Heart left ventricle (tissue), 16 donors: Measurements from ENCODE around the gene LY6G5C. TPM values are rescaled to one million over a fixed set of nuclear protein-coding genes. Genes with fewer than 3 reads are reported as not detected.
A peak's percentile ranks its signal among the peaks of the same experiment; 100 is the strongest.

ENCODE experiments used
- ATAC-seq, 4 donors: fragments of 200-7000 bp; cut with Tn5 transposase; one replicate each; pipeline ENCODE4 v1.9.1; 2020 to 2022; ENCODE audit warnings: moderate library complexity in 4 of 4, mild to moderate bottlenecking in 3 of 4, moderate number of reproducible peaks in 1 of 4
- DNase-seq, 5 donors: peaks; one replicate each; pipeline ENCODE4 v3.0.0-alpha.2; 2020
- H3K27ac ChIP-seq, 12 donors: fragments of 200-600 bp; sonication (generic) in 4 of 12; one replicate each; pipeline versions ENCODE4 v1.5.0 to v1.8.0; 2016 to 2022; ENCODE audit warnings: mild to moderate bottlenecking in 2 of 12
- H3K27me3 ChIP-seq, 9 donors: fragments of 200-600 bp; sonication (generic) in 2 of 9; one replicate each; pipeline versions ENCODE4 v1.5.1 to v1.8.0; 2016 to 2022; ENCODE audit warnings: mild to moderate bottlenecking in 3 of 9
- H3K36me3 ChIP-seq, 9 donors: fragments of 200-600 bp; sonication (generic) in 2 of 9; one replicate each; pipeline versions ENCODE4 v1.5.0 to v1.8.0; 2018 to 2022; ENCODE audit warnings: mild to moderate bottlenecking in 2 of 9
- H3K4me1 ChIP-seq, 12 donors: fragments of 200-600 bp; sonication (generic) in 4 of 12; one replicate each; pipeline versions ENCODE4 v1.5.0 to v1.8.0; 2016 to 2022; ENCODE audit warnings: mild to moderate bottlenecking in 3 of 12
- H3K4me3 ChIP-seq, 12 donors: fragments of 200-600 bp; sonication (generic) in 4 of 12; one replicate each; pipeline versions ENCODE4 v1.5.0 to v1.8.0; 2017 to 2022; ENCODE audit warnings: mild to moderate bottlenecking in 9 of 12, moderate library complexity in 4 of 12
- H3K9me3 ChIP-seq, 12 donors: fragments of 200-600 bp; sonication (generic) in 4 of 12; one replicate each; pipeline versions ENCODE4 v1.5.0 to v1.8.0; 2016 to 2022; ENCODE audit warnings: mild to moderate bottlenecking in 1 of 12
- CTCF ChIP-seq, 12 donors: fragments of 200-600 bp; sonication (generic) in 4 of 12; IDR thresholded peaks; one replicate each; pipeline versions ENCODE4 v1.5.0 to v1.8.0; 2018 to 2022; ENCODE audit warnings: antibody characterized with exemption in 12 of 12, mild to moderate bottlenecking in 5 of 12
- POLR2A ChIP-seq, 2 donors: fragments of 450-650 bp; IDR thresholded peaks; one replicate each; pipeline ENCODE4 v1.6.1; 2017; ENCODE audit warnings: antibody characterized with exemption in 2 of 2, mild to moderate bottlenecking in 2 of 2, moderate library complexity in 2 of 2
- WGBS, 4 donors: extraction: QIAGEN DNeasy Blood & Tissue Kit in 2 of 4; methylation state at CpG; one replicate each; pipeline versions ENCODE4 v1.1.5 to v1.1.7; 2013 to 2018; 5-methylcytosine and 5-hydroxymethylcytosine counted together
- intact Hi-C, 10 donors: fragments of 100-400 bp; cut with DNase I; formaldehyde crosslinking; loops; one replicate each; pipeline versions ENCODE4 v1.11.1 to v1.14.2; 2022
- polyA plus RNA-seq, 2 donors: library from polyadenylated mRNA; stranded (reverse); fragments of 200-250 nt; gene quantifications; one replicate each; pipeline ENCODE4 v1.2.3, GENCODE V29; 2013
- total RNA-seq, 9 donors: library from RNA; depleted of rRNA in 2 of 9; stranded (reverse); fragments of >200 nt in 2 of 9; fragmentation: NEBNext Ultra II Directional in 3 of 9; extraction: Animal tissue kit (Norgen Biotek cat#: 25700) in 3 of 9; gene quantifications; one replicate each; pipeline versions ENCODE4 v1.1.0 to v1.2.4, GENCODE V29; 2016 to 2023
- donor health status: ischemic (EF 13 %, LVEDD 7.1; RV severe dilation, severe dysfunction).
- donor health status: healthy with polysubstance abuse.
- donor health status: DM: no; HTN: yes; CAD: no.
- donor health status: DM: no; HTN: no; CAD: no.
- donor health status: ischemic (EF 25% LVEDD 6.9; RV normal size, moderate dysfunction).
- donor health status: ischemic (EF 25% LVEDD 5.7; RV mildly dilated, moderate dysfunction).
- donor health status: healthy.
- donor health status: DM: yes; HTN: yes; CAD: no.
- donor health status: ischemic (EF 35%, LVEDD 5.7; RV mildly dilated, moderate dysfunction).
- donor health status: nonischemic (EF 11% LVEDD 7.7; RV severe dilation, severe dysfunction).
- donor health status: DM: yes; HTN: yes; CAD: no.
- donor health status: PGD.
- donor health status: ischemic (EF 29% LVEDD 5.4; RV normal size, mild dysfunction).
- donor health status: nonischemic (EF 23%, LVEDD 6.1; RV moderate dilation, normal function).

Gene LY6G5C
- total and polyA plus RNA-seq, 11 donors, result 1.3 to 3.1 (median 2.2) TPM

GRCh38 chr6:31690231-31691077 is 9.6 kb upstream of the LY6G5C start:
- DNase-seq, result peak in 1 of 5 donors; percentile 22
- Histone ChIP-seq H3K36me3 (peaks cover 0 to 100% (median 99%) of the 10 kb centered on the region in 9 donors), H3K4me1 (peaks cover 0 to 5% (median 0%) of the 10 kb centered on the region in 12 donors), H3K4me3 (no peak overlapping the region), H3K27me3 (no peaks in the 10 kb centered on the region), H3K27ac (no peak overlapping the region), H3K9me3 (no peaks in the 10 kb centered on the region)
- TF ChIP-seq CTCF (IDR thresholded peaks at IDR 0.05), result no peak
- TF ChIP-seq POLR2A (IDR thresholded peaks at IDR 0.05), result no peak
- intact Hi-C loops, result no loop called here
- WGBS, 4 donors, result 47 to 72% (median 57%) methylated on average over 9 to 10 of the region's 10 CpGs
- ATAC-seq, result peak in 2 of 4 donors; percentile 15 to 45

- no peak for ATAC-seq
- 76 to 83% (median 80%) methylated on average over 11 of the region's 11 CpGs for WGBS, 4 donors
- H3K36me3 ChIP-seq, result peaks cover 0 to 96% (median 92%) of the 10 kb centered on the region in 9 donors
Observed at GRCh38 chr6:31689249-31690110, 8.6 kb upstream of the LY6G5C start.

GRCh38 chr6:31687860-31688693 is 7.2 kb upstream of the LY6G5C start:
- peak in 1 of 5 donors; percentile 55 for DNase-seq
- no peaks in the 10 kb centered on the region for H3K9me3 ChIP-seq
- ATAC-seq, result no peak
- intact Hi-C loops, result loop anchor here in 4 of 10 donors (10.0 kb wide), 3 partner anchors 77 to 267 kb away; partner anchors contain the start of genes NELFE (in 3 of the 4), SKIC2 (in 3 of the 4), NEU1 (in 1 of the 4) and SAPCD1 (in 1 of the 4)
- H3K36me3 ChIP-seq, result peaks cover 0 to 90% (median 80%) of the 10 kb centered on the region in 9 donors
- no peak overlapping the region for H3K4me3 ChIP-seq
- peaks cover 0 to 5% (median 0%) of the 10 kb centered on the region in 12 donors for H3K4me1 ChIP-seq
- no peak for TF ChIP-seq POLR2A (IDR thresholded peaks at IDR 0.05)
- TF ChIP-seq CTCF (IDR thresholded peaks at IDR 0.05), result no peak
- no peak overlapping the region for H3K27ac ChIP-seq
- no peaks in the 10 kb centered on the region for H3K27me3 ChIP-seq
- 79 to 84% (median 81%) methylated on average over 14 of the region's 14 CpGs for WGBS, 4 donors

More at GRCh38 chr6:31689249-31690110, 8.6 kb upstream of the LY6G5C start:
- Histone ChIP-seq H3K27me3 (no peaks in the 10 kb centered on the region), H3K9me3 (no peaks in the 10 kb centered on the region), H3K4me1 (peaks cover 0 to 5% (median 0%) of the 10 kb centered on the region in 12 donors), H3K27ac (no peak overlapping the region), H3K4me3 (no peak overlapping the region)
- DNase-seq, result peak in 1 of 5 donors; percentile 36
- intact Hi-C loops, result loop anchor here in 4 of 10 donors (10.0 kb wide), 3 partner anchors 75 to 265 kb away; partner anchors contain the start of genes NELFE (in 3 of the 4), SKIC2 (in 3 of the 4), NEU1 (in 1 of the 4) and SAPCD1 (in 1 of the 4)
- TF ChIP-seq POLR2A (IDR thresholded peaks at IDR 0.05), result no peak
- peak in 5 of 12 donors; percentile 9 to 39 (median 29) for TF ChIP-seq CTCF (IDR thresholded peaks at IDR 0.05)
